MCF 10A (cell line): ENCODE results near the gene FAM81A. TPM values are rescaled to one million over a fixed set of nuclear protein-coding genes. Genes with fewer than 3 reads are reported as not detected.
A peak's percentile ranks its signal among the peaks of the same experiment; 100 is the strongest.

Experiments
- Bru-seq: library from RNA; stranded (reverse); fragments of 400-500 nt; gene quantifications from one replicate; lab custom pipeline; 2021; lab: Mats Ljungman, UMichigan
- BruChase-seq, 2 experiments: library from RNA; stranded (reverse); fragments of 400-500 nt; gene quantifications; one replicate each; lab custom pipeline; 2021; lab: Mats Ljungman, UMichigan
- BruUV-seq: library from RNA; stranded (reverse); fragments of 400-500 nt; replicated peaks from 2 replicates; lab custom pipeline; 2021; lab: Mats Ljungman, UMichigan
- CTCF ChIA-PET: fragments of 300-600 bp; sonication (Branson Sonifier 250); formaldehyde crosslinking; extraction: SDS; loops from one replicate; lab custom pipeline; 2021; ENCODE audit warnings: antibody characterized with exemption, inconsistent platforms; lab: Yijun Ruan, JAX
- POLR2A ChIA-PET: fragments of 300-600, 350-650 bp; sonication (Branson Sonifier 250); formaldehyde crosslinking; extraction: SDS; loops from one replicate; lab custom pipeline; 2020; ENCODE audit warnings: antibody characterized with exemption, inconsistent platforms; lab: Yijun Ruan, JAX
- DNase-seq: peaks from one replicate; pipeline ENCODE4 v3.0.0-alpha.2; 2018; ENCODE audit not compliant: unreplicated experiment
- H3K27ac Mint-ChIP-seq: one replicate; pipeline ENCODE4 v1.8.0; 2022; ENCODE audit warnings: mild to moderate bottlenecking, low read depth, mixed read lengths; ENCODE audit not compliant: unreplicated experiment
- H3K27me3 Mint-ChIP-seq: one replicate; pipeline ENCODE4 v1.8.0; 2022; ENCODE audit warnings: mixed read lengths; ENCODE audit not compliant: insufficient read depth, unreplicated experiment
- H3K36me3 Mint-ChIP-seq: one replicate; pipeline ENCODE4 v1.8.0; 2022; ENCODE audit warnings: mild to moderate bottlenecking, moderate library complexity, mixed read lengths; ENCODE audit not compliant: insufficient read depth, unreplicated experiment
- H3K4me1 Mint-ChIP-seq: one replicate; pipeline ENCODE4 v1.8.0; 2022; ENCODE audit warnings: mixed read lengths; ENCODE audit not compliant: insufficient read depth, unreplicated experiment
- H3K4me3 Mint-ChIP-seq: one replicate; pipeline ENCODE4 v1.8.0; 2022; ENCODE audit warnings: mild to moderate bottlenecking, moderate library complexity, mixed read lengths; ENCODE audit not compliant: unreplicated experiment
- H3K9me3 Mint-ChIP-seq: one replicate; pipeline ENCODE4 v1.8.0; 2022; ENCODE audit warnings: mixed read lengths; ENCODE audit not compliant: unreplicated experiment
- CTCF ChIP-seq: fragments of 200-600 bp; IDR thresholded peaks from one replicate; pipeline ENCODE4 v1.8.0; 2022; ENCODE audit warnings: antibody characterized with exemption, mild to moderate bottlenecking; ENCODE audit not compliant: unreplicated experiment
- intact Hi-C: fragments of 100-400 bp; cut with micrococcal nuclease; formaldehyde crosslinking; loops from 2 replicates; pipeline ENCODE4 v1.14.1; 2022
- long read RNA-seq: library from polyadenylated mRNA; stranded (forward); transcript quantifications from one replicate; pipeline ENCODE4 v2.0.0, GENCODE V29; 2022
- total RNA-seq: library from RNA; stranded (reverse); gene quantifications from 2 replicates; pipeline ENCODE4 v1.2.3, GENCODE V29; 2022

Gene FAM81A
- 1.1 TPM in 2 replicates for total RNA-seq
- Bru-seq, nascent RNA = percentile 13 among the genes with signal in this experiment
- percentile 11 among the genes with signal in this experiment for BruChase-seq, experiment 1, labeled RNA remaining after a 6-hour chase
- BruChase-seq, experiment 2, labeled RNA remaining after a 2-hour chase = percentile 16 among the genes with signal in this experiment
- long read RNA-seq, partial matches to known transcripts = 2 of 3 reads
- long read RNA-seq, other reads (novel, unspliced or antisense) = 0 of 3 reads

- BruUV-seq = no TSS peak
- H3K4me1 Mint-ChIP-seq = no peaks in the 10 kb centered on the region
- H3K27ac Mint-ChIP-seq = no peak within 1 kb of the TSS
- POLR2A ChIA-PET = interaction anchor here (0.6 to 1.3 kb wide), 2 partner anchors 65 to 482 kb away, joined by 4 read pairs; partner anchors contain the start of gene MYO1E
- no peak for TF ChIP-seq CTCF
- DNase-seq = peak; percentile 71
- CTCF ChIA-PET = interaction anchor here (0.5 to 1.2 kb wide), 6 partner anchors 21 to 233 kb away, joined by 3 to 5 read pairs (median 3); no protein-coding TSS in a partner anchor
- no peaks in the 10 kb centered on the region for H3K36me3 Mint-ChIP-seq
- no peaks in the 10 kb centered on the region for H3K9me3 Mint-ChIP-seq
- H3K27me3 Mint-ChIP-seq = no peaks in the 10 kb centered on the region
- H3K4me3 Mint-ChIP-seq = peak within 1 kb of the TSS; percentile 73
- intact Hi-C loops = no loop called here
Observed at GRCh38 chr15:59437817-59438624, at the start of gene FAM81A. Gene FAM81A (plus strand): TSS chr15:59438186. CDS start chr15:59458627, 20,441 bp downstream.

- Mint-ChIP-seq H3K27ac (peak overlapping the region; percentile 79), H3K4me1 (peaks cover 11% of the 10 kb centered on the region), H3K27me3 (no peaks in the 10 kb centered on the region), H3K36me3 (no peaks in the 10 kb centered on the region), H3K9me3 (no peaks in the 10 kb centered on the region), H3K4me3 (no peak overlapping the region)
- peak; percentile 55 for DNase-seq
- intact Hi-C loops = no loop called here
- ChIA-PET CTCF (interaction anchor here (0.6 to 2.0 kb wide), 2 partner anchors 8 to 142 kb away, joined by 3 to 5 read pairs; no protein-coding TSS in a partner anchor), POLR2A (interaction anchor here (1.4 to 2.7 kb wide), 3 partner anchors 9 to 38 kb away, joined by 4 to 13 read pairs (median 5); partner anchors contain the start of gene MYO1E)
- no peak for TF ChIP-seq CTCF
- no TSS peak for BruUV-seq
Observed at GRCh38 chr15:59388670-59389069, 49.3 kb upstream of the FAM81A start.

GRCh38 chr15:59392299-59392698, 45.7 kb upstream of the FAM81A start:
- TF ChIP-seq CTCF = no peak
- DNase-seq = no peak
- H3K27ac Mint-ChIP-seq = no peak overlapping the region
- no peaks in the 10 kb centered on the region for H3K36me3 Mint-ChIP-seq
- POLR2A ChIA-PET = no interaction called here
- no peaks in the 10 kb centered on the region for H3K9me3 Mint-ChIP-seq
- intact Hi-C loops = no loop called here
- CTCF ChIA-PET = no interaction called here
- no peak overlapping the region for H3K4me3 Mint-ChIP-seq
- peaks cover 11% of the 10 kb centered on the region for H3K4me1 Mint-ChIP-seq
- no TSS peak for BruUV-seq
- H3K27me3 Mint-ChIP-seq = no peaks in the 10 kb centered on the region

- POLR2A ChIA-PET = no interaction called here
- BruUV-seq = no TSS peak
- no peak for DNase-seq
- Mint-ChIP-seq H3K4me1 (peaks cover 6% of the 10 kb centered on the region), H3K4me3 (no peak overlapping the region), H3K9me3 (no peaks in the 10 kb centered on the region), H3K27me3 (no peaks in the 10 kb centered on the region), H3K27ac (no peak overlapping the region), H3K36me3 (no peaks in the 10 kb centered on the region)
- intact Hi-C loops = no loop called here
- CTCF ChIA-PET = interaction anchor here (0.6 to 0.7 kb wide), 3 partner anchors 10 to 149 kb away, joined by 3 to 8 read pairs (median 4); no protein-coding TSS in a partner anchor
- no peak for TF ChIP-seq CTCF
Observed at GRCh38 chr15:59394166-59394661, 43.8 kb upstream of the FAM81A start.
